Measurements from ENCODE around the gene DCUN1D2.
"Not testable (repeated sequence)": the region's sequence is repeated elsewhere in the genome, so short reads cannot be mapped to it uniquely, and the experiment has no call there.

Gene DCUN1D2

GRCh38 chr13:113464476-113464875, 26.0 kb downstream of the DCUN1D2 start:
- DNase-seq, result no peak

GRCh38 chr13:113461022-113461751, 29.3 kb downstream of the DCUN1D2 start:
- DNase-seq, result no peak

GRCh38 chr13:113460599-113460998, 29.9 kb downstream of the DCUN1D2 start:
- no peak for DNase-seq

GRCh38 chr13:113460064-113460555, 30.4 kb downstream of the DCUN1D2 start:
- DNase-seq, result no peak

GRCh38 chr13:113458253-113459065, 32.1 kb downstream of the DCUN1D2 start:
- peak; percentile 40 for DNase-seq

- DNase-seq, result no peak
Measured at GRCh38 chr13:113457510-113457909, 33.0 kb downstream of the DCUN1D2 start.

- no peak for DNase-seq
Measured at GRCh38 chr13:113456116-113456702, 34.3 kb downstream of the DCUN1D2 start.

GRCh38 chr13:113455384-113455783, 35.1 kb downstream of the DCUN1D2 start:
- DNase-seq, result no peak

- DNase-seq, result no peak
Measured at GRCh38 chr13:113454936-113455335, 35.6 kb downstream of the DCUN1D2 start.

- no peak for DNase-seq
Measured at GRCh38 chr13:113452942-113453901, 37.3 kb downstream of the DCUN1D2 start, which contains the start of gene ADPRHL1. ADPRHL1 (minus strand) TSS chr13:113453488; CDS start chr13:113453437, 51 bp downstream.

- DNase-seq, result no peak
Measured at GRCh38 chr13:113452466-113452865, 38.0 kb downstream of the DCUN1D2 start.

- DNase-seq, result no peak
Measured at GRCh38 chr13:113451951-113452421, 38.5 kb downstream of the DCUN1D2 start.

GRCh38 chr13:113450861-113451620, 39.5 kb downstream of the DCUN1D2 start:
- DNase-seq, result peak; percentile 21

- DNase-seq, result not testable (repeated sequence)
Measured at GRCh38 chr13:113450348-113450744, 40.2 kb downstream of the DCUN1D2 start.

- no peak for DNase-seq
Measured at GRCh38 chr13:113449693-113450347, 40.7 kb downstream of the DCUN1D2 start.

- peak; percentile 35 for DNase-seq
Measured at GRCh38 chr13:113448885-113449692, 41.4 kb downstream of the DCUN1D2 start.

- DNase-seq, result peak; percentile 25
Measured at GRCh38 chr13:113448545-113448884, 42.0 kb downstream of the DCUN1D2 start.

GRCh38 chr13:113447596-113447995, 42.9 kb downstream of the DCUN1D2 start:
- no peak for DNase-seq

- no peak for DNase-seq
Measured at GRCh38 chr13:113446488-113446854, 44.0 kb downstream of the DCUN1D2 start.

Data from hematopoietic multipotent progenitor cell treated with erythropoietin and hydrocortisone succinate and interleukin-3 and kit ligand, for 6 days (in vitro differentiated cells).